BJ (cell line): ENCODE measurements around the gene STK25. TPM values are rescaled to one million over a fixed set of nuclear protein-coding genes. Genes with fewer than 3 reads are reported as not detected.

Experiments used
- CTCF ChIA-PET: fragments of 350-600 bp; formaldehyde crosslinking; extraction: SDS; loops from one replicate; lab custom pipeline; 2021; ENCODE audit warnings: antibody characterized with exemption, inconsistent platforms; lab: Yijun Ruan, JAX
- POLR2A ChIA-PET: fragments of 300-600 bp; sonication (Branson Sonifier 250); formaldehyde crosslinking; extraction: SDS; loops from one replicate; lab custom pipeline; 2021; ENCODE audit warnings: antibody characterized with exemption; lab: Charles Lee
- DNase-seq: peaks from one replicate; pipeline ENCODE4 v3.0.0-alpha.2; 2011; ENCODE audit warnings: low read depth
- H3K27me3 ChIP-seq: 2 replicates; pipeline ENCODE4 v1.6.0; 2011; ENCODE audit warnings: low read length; ENCODE audit not compliant: control insufficient read depth, insufficient read depth
- H3K36me3 ChIP-seq: 2 replicates; pipeline ENCODE4 v1.5.1; 2011; ENCODE audit warnings: low read length; ENCODE audit not compliant: control insufficient read depth, insufficient read depth
- H3K4me3 ChIP-seq: 2 replicates; pipeline ENCODE4 v1.5.1; 2011; ENCODE audit warnings: low read depth, mild to moderate bottlenecking, control low read depth, low read length
- polyA plus RNA-seq: library from polyadenylated mRNA; depleted of rRNA; stranded (reverse); fragments of >200 nt; gene quantifications from 2 replicates; pipeline ENCODE4 v1.2.3, GENCODE V29; 2011
- TF ChIP-seq, protein P1 (sequence below): IDR thresholded peaks from 2 replicates; pipeline ENCODE4 v1.5.1; 2011; ENCODE audit warnings: low read depth, mild to moderate bottlenecking, control low read depth, inconsistent platforms, low read length, moderate library complexity; ENCODE audit not compliant: insufficient read depth

STK25 gene
- polyA plus RNA-seq, 1 experiment = 386 TPM

DNA sequence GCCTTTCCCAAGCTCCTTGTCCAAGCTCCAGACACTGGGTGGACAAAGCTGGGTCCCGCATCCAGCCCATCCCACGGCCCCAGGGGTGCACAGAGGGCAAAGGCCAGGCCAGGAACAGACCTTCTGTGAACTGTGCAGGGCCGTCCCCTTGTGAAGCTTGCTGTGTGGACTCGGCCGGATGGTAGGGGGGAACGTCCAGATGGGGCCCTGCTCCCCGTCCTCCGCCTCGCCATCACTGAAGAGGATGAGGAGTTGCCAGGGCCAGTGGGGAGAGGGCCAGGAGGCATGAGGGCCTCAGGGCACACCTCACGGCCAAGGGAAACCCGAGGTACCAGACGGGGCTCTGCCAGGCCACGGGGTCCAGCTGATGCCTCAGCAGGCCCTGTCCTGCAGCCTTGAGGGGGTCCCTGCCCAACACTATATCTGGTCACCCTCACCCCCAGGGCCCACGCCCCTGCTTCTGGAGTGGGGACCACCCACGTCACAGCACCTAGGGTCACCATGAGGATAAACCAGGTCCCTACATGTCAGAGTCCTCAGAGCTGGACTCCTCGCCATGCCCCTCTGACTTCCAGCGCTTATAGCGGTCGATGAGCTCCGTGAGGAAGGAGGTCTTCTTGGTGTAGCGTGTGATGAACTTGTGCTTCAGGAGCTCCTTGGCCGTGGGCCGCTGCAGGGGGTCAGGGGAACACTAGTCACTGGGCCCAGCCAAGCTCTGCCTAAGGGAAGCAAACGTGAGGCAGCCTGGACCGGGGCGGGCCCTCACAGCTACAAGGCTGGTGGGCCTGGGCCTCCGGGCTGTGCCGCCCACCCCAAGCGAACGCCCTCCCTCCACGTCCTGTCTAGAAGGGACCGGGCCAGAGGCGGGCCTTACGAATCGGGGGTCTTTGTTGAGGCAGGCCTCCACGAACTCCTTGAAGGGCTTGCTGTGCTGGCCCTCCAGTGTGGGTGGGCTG, 10.0 kb downstream of the STK25 start:
- ChIA-PET CTCF (interaction anchor here (1.0 kb wide), 2 partner anchors 9 to 161 kb away, joined by 3 to 5 read pairs; no protein-coding TSS in a partner anchor), POLR2A (no interaction called here)
- Histone ChIP-seq H3K36me3 (peaks cover 50% of the 10 kb centered on the region), H3K4me3 (no peak overlapping the region), H3K27me3 (no peaks in the 10 kb centered on the region)
- no peak for DNase-seq
- TF ChIP-seq, protein P1, sequence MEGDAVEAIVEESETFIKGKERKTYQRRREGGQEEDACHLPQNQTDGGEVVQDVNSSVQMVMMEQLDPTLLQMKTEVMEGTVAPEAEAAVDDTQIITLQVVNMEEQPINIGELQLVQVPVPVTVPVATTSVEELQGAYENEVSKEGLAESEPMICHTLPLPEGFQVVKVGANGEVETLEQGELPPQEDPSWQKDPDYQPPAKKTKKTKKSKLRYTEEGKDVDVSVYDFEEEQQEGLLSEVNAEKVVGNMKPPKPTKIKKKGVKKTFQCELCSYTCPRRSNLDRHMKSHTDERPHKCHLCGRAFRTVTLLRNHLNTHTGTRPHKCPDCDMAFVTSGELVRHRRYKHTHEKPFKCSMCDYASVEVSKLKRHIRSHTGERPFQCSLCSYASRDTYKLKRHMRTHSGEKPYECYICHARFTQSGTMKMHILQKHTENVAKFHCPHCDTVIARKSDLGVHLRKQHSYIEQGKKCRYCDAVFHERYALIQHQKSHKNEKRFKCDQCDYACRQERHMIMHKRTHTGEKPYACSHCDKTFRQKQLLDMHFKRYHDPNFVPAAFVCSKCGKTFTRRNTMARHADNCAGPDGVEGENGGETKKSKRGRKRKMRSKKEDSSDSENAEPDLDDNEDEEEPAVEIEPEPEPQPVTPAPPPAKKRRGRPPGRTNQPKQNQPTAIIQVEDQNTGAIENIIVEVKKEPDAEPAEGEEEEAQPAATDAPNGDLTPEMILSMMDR = no peak

DNA sequence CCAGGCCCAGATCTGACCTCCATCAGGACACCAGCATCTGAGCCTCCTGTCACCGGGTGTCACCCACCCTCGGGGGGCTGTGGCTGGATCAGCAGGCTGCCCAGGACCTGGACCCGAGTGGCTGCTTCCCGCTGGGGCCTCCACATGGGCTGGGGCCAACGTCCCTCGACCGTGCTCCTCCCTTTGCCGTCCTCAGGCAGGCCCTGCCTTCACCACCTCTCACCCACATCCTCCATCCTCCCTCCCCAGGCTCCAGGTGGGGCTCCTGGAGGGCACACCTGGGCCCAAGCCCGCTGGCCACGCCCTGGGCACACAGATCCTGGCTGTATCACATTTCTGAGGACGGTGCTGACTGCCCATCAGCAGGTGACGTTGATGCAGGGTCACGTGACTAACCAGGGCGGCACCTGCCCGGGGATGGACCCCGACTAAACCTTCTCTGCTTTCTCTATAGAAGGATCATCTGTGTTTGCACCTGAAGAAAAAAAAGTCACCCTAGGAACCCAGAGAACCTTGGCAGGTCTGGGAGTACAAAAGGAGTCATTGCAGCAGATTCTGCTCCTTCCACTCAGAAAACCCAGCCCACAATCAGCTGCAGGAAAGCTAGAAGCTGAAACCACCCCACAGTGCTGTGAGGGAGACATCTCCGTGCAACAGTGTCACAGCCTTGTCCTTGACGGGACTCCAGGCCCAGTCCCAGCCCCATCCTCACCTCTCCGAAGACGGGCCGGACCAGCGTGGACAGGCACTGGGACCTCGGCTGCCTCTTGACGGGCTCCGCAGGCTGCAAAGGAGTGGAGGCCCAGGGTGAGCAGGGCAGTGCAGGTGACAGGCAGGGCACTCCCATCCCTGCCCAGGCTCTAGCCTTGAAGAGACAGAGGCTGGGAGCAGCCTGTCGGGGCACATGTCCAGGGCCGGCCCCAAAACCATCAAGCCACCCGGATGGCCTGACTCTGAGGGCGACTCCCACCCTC, 11.2 kb downstream of the STK25 start:
- Histone ChIP-seq H3K27me3 (no peaks in the 10 kb centered on the region), H3K36me3 (peaks cover 52% of the 10 kb centered on the region), H3K4me3 (no peak overlapping the region)
- no peak for DNase-seq
- ChIA-PET POLR2A (no interaction called here), CTCF (no interaction called here)
- TF ChIP-seq, protein P1 = no peak

DNA sequence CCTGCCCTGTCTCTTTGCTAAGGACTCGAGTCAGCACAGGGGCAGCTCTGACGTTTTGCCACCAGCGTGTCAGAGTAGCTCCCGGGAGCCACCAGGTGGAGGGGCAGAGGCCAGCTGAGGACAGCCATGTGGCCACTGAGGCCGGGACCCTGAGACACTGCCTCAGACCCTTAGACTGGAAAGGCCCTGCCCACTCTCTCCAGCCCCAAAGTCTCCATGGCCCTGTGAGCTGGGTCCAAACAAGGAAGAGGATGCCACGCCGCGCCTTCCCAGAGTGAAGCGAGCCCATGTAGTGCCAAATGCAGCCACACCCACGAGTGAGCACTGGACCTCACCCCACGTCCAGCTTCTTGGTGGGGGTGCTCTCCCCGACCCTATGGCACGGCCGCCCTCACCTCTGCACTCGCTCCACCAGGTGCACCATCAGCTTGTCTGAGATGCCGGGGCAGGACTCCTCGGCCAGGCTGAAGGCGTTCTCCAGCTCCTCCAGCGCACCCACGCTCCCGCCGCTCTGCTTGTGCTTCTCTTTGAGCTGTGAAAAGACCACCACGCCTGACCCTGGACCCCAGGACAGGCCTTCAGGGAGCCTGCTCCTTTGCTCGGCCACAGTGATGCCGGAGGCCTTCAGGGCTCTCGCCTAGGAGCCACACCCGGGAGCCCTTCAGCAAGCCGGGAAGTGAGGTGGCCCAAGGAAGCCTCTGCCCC, 12.2 kb downstream of the STK25 start:
- Histone ChIP-seq H3K27me3 (no peaks in the 10 kb centered on the region), H3K36me3 (peaks cover 50% of the 10 kb centered on the region), H3K4me3 (no peak overlapping the region)
- DNase-seq = no peak
- ChIA-PET CTCF (no interaction called here), POLR2A (no interaction called here)
- TF ChIP-seq, protein P1 = no peak

DNA sequence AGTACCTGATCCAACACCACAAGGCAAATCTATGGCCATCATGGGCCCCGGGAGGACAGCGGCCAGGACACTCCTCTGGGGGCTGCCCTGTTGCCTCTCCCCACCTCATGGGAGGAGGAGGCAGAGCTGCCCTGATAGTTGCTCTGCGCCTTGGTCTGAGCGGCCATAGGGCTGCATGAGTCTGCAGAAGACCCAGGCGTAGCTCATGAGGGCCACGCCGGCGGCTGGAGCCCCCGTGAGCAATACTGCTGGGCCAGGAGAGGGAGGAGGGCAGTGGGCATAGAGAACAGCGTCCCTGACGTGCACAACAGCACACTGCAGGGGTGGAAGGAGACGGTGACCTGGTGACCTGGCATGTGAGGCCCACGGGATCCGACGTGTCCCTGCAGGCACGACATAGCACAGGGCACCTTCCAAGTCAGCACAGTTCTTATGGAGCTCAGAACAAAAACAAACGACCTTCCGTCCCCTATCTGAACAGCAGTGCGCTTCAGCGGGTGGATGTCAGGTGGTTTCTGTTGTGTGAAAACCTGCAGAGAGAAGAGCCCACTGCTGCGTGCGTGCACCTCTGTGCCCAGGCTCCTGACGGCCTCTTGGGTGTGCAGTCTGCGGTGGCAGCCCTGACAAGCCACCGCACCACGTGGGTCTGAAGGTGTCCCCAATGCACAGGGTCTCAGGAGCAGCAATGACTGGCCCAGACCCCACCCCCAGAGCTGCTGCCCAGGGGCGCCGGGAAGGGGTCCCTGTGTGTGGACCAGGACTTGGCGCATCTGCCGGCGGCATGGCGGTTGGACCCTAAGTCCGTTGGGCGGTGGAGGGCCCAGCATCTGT, 13.0 kb downstream of the STK25 start:
- peaks cover 43% of the 10 kb centered on the region for H3K36me3 ChIP-seq
- TF ChIP-seq, protein P1 = no peak
- no peak for DNase-seq
- no peak overlapping the region for H3K4me3 ChIP-seq
- H3K27me3 ChIP-seq = no peaks in the 10 kb centered on the region
- CTCF ChIA-PET = no interaction called here
- POLR2A ChIA-PET = no interaction called here
